WERI-Rb-1 (cell line): ENCODE results near the gene COG3.

ENCODE experiments used
- DNase-seq: peaks from one replicate; pipeline ENCODE4 v3.0.0-alpha.2; 2020
- H3K27ac ChIP-seq: fragments of 250-450 bp; sonication (Bioruptor Pico); 2 replicates; pipeline ENCODE4 v1.5.1; 2020; ENCODE audit warnings: mild to moderate bottlenecking, moderate library complexity
- H3K27me3 ChIP-seq: fragments of 250-450 bp; sonication (Bioruptor Pico); 2 replicates; pipeline ENCODE4 v1.5.1; 2021; ENCODE audit warnings: mild to moderate bottlenecking, low read depth, moderate library complexity; ENCODE audit not compliant: insufficient read depth, severe bottlenecking
- H3K36me3 ChIP-seq: fragments of 250-450 bp; sonication (Bioruptor Pico); 2 replicates; pipeline ENCODE4 v1.5.1; 2020; ENCODE audit warnings: mild to moderate bottlenecking, moderate library complexity
- H3K4me3 ChIP-seq: 2 replicates; pipeline ENCODE4 v1.5.1; 2011; ENCODE audit warnings: low read depth, mild to moderate bottlenecking, control low read depth, low read length
- H3K9me3 ChIP-seq: fragments of 250-450 bp; sonication (Bioruptor Pico); 2 replicates; pipeline ENCODE4 v1.5.1; 2021; ENCODE audit warnings: mild to moderate bottlenecking, moderate library complexity; ENCODE audit not compliant: severe bottlenecking
- CTCF ChIP-seq: IDR thresholded peaks from 2 replicates; pipeline ENCODE4 v1.5.1; 2011; ENCODE audit warnings: low read depth, mild to moderate bottlenecking, control low read depth, inconsistent platforms, low read length

COG3 gene

GRCh38 chr13:45545686-45546409, 81.1 kb downstream of the COG3 start:
- H3K27ac ChIP-seq: no peak overlapping the region
- DNase-seq: no peak

GRCh38 chr13:45546410-45546765, 81.6 kb downstream of the COG3 start:
- H3K9me3 ChIP-seq: no peaks in the 10 kb centered on the region
- H3K27me3 ChIP-seq: no peaks in the 10 kb centered on the region
- no peak overlapping the region for H3K27ac ChIP-seq
- no peak for TF ChIP-seq CTCF
- no peaks in the 10 kb centered on the region for H3K36me3 ChIP-seq
- no peak for DNase-seq
- H3K4me3 ChIP-seq: no peak overlapping the region

More at GRCh38 chr13:45545686-45546409, 81.1 kb downstream of the COG3 start:
- H3K9me3 ChIP-seq: no peaks in the 10 kb centered on the region
- H3K27me3 ChIP-seq: no peaks in the 10 kb centered on the region
- H3K36me3 ChIP-seq: no peaks in the 10 kb centered on the region
- TF ChIP-seq CTCF: no peak
- no peak overlapping the region for H3K4me3 ChIP-seq

GRCh38 chr13:45548281-45548680, 83.5 kb downstream of the COG3 start:
- TF ChIP-seq CTCF: no peak
- DNase-seq: no peak
- no peak overlapping the region for H3K4me3 ChIP-seq
- no peaks in the 10 kb centered on the region for H3K27me3 ChIP-seq
- no peaks in the 10 kb centered on the region for H3K36me3 ChIP-seq
- H3K9me3 ChIP-seq: no peaks in the 10 kb centered on the region
- H3K27ac ChIP-seq: no peak overlapping the region

GRCh38 chr13:45554604-45555109, 89.9 kb downstream of the COG3 start:
- Histone ChIP-seq H3K27me3 (no peaks in the 10 kb centered on the region), H3K9me3 (no peaks in the 10 kb centered on the region), H3K4me3 (no peak overlapping the region), H3K27ac (no peak overlapping the region), H3K36me3 (no peaks in the 10 kb centered on the region)
- TF ChIP-seq CTCF: no peak
- no peak for DNase-seq

GRCh38 chr13:45564133-45564776, 99.5 kb downstream of the COG3 start:
- Histone ChIP-seq H3K4me3 (no peak overlapping the region), H3K27ac (no peak overlapping the region), H3K9me3 (peaks cover 8% of the 10 kb centered on the region), H3K27me3 (peaks cover 2% of the 10 kb centered on the region), H3K36me3 (no peaks in the 10 kb centered on the region)
- DNase-seq: no peak
- TF ChIP-seq CTCF: no peak
